Gastrocnemius medialis (tissue), 4 donors: ENCODE data around the gene SPC25. TPM values are rescaled to one million over a fixed set of nuclear protein-coding genes. Genes with fewer than 3 reads are reported as not detected.

Experiments
- ATAC-seq, 2 donors: fragments of 150-250 bp; one replicate each; pipeline ENCODE4 v1.9.1; 2016
- DNase-seq, 2 donors: peaks; one replicate each; pipeline ENCODE4 v3.0.0-alpha.2; 2019
- H3K27ac ChIP-seq, 4 donors: fragments of 200-600 bp; sonication (generic); 1 replicate in 1 of 4; 2 replicates in 3 of 4; pipeline ENCODE4 v1.5.1; 2016 to 2018; ENCODE audit warnings: mild to moderate bottlenecking in 2 of 4, moderate library complexity in 1 of 4
- H3K27me3 ChIP-seq, 3 donors: fragments of 200-600 bp; sonication (generic) in 2 of 3; 1 replicate in 1 of 3; 2 replicates in 2 of 3; pipeline versions ENCODE4 v1.5.1 to v1.6.0; 2016 to 2019; ENCODE audit warnings: mild to moderate bottlenecking in 1 of 3, moderate library complexity in 1 of 3
- H3K36me3 ChIP-seq, 2 donors: fragments of 200-600 bp; sonication (generic) in 1 of 2; one replicate each; pipeline ENCODE4 v1.5.1; 2017 to 2018
- H3K4me1 ChIP-seq, 2 donors: fragments of 200-600 bp; sonication (generic) in 1 of 2; one replicate each; pipeline ENCODE4 v1.5.1; 2016 to 2017; ENCODE audit warnings: mild to moderate bottlenecking in 2 of 2
- H3K4me3 ChIP-seq, 4 donors: fragments of 200-600 bp; sonication (generic) in 3 of 4; 1 replicate in 1 of 4; 2 replicates in 3 of 4; pipeline ENCODE4 v1.5.1; 2016 to 2019; ENCODE audit warnings: mild to moderate bottlenecking in 2 of 4
- H3K9me3 ChIP-seq, 3 donors: fragments of 200-600 bp; sonication (generic) in 2 of 3; 1 replicate in 1 of 3; 2 replicates in 2 of 3; pipeline ENCODE4 v1.5.1; 2016 to 2019
- CTCF ChIP-seq, 5 experiments: fragments of 450-650 bp in 3 of 5; fragments of 200-600 bp in 2 of 5; sonication (generic) in 2 of 5; IDR thresholded peaks in 4 of 5; conservative IDR thresholded peaks in 1 of 5; 1 replicate in 4 of 5; 2 replicates in 1 of 5; pipeline ENCODE4 v1.5.1; 2016 to 2019; ENCODE audit warnings: antibody characterized with exemption in 5 of 5, mild to moderate bottlenecking in 3 of 5, moderate library complexity in 3 of 5
- POLR2A ChIP-seq, 2 donors: fragments of 450-650 bp; IDR thresholded peaks; one replicate each; pipeline ENCODE4 v1.6.1; 2017; ENCODE audit warnings: antibody characterized with exemption in 2 of 2, mild to moderate bottlenecking in 2 of 2, moderate library complexity in 2 of 2
- in situ Hi-C, 4 donors: fragments of 200-750 bp; cut with MboI; loops; one replicate each; pipeline versions ENCODE4 v1.15.0 to v1.8.0; 2017; ENCODE audit warnings: low sequenced_read_pairs in 4 of 4
- intact Hi-C: fragments of 100-400 bp; cut with DNase I; formaldehyde crosslinking; loops from one replicate; pipeline ENCODE4 v1.15.1; 2023; ENCODE audit warnings: low total_unique reads
- total RNA-seq, 4 donors: library from RNA; depleted of rRNA; stranded (reverse); fragments of >200 nt; gene quantifications; one replicate each; pipeline versions ENCODE4 v1.1.0 to v1.2.3, GENCODE V29; 2016

SPC25 gene
- total RNA-seq, 4 donors from 2014 or later = not detected

- TF ChIP-seq CTCF (IDR thresholded peaks at IDR 0.05 in 4 of 5, conservative IDR thresholded peaks at IDR 0.05 in 1 of 5) = no peak
- no peak for TF ChIP-seq POLR2A (IDR thresholded peaks at IDR 0.05)
- intact Hi-C loops = no loop called here
- Histone ChIP-seq H3K27me3 (no peaks in the 10 kb centered on the region), H3K27ac (no peak overlapping the region), H3K36me3 (no peaks in the 10 kb centered on the region), H3K4me1 (peaks cover 0 to 10% of the 10 kb centered on the region in 2 donors), H3K9me3 (no peaks in the 10 kb centered on the region), H3K4me3 (no peak overlapping the region)
- DNase-seq (no peak), ATAC-seq (no peak)
- in situ Hi-C loops = no loop called here
Observed at GRCh38 chr2:168854651-168855050, 35.6 kb downstream of the SPC25 start.

- Histone ChIP-seq H3K27me3 (no peaks in the 10 kb centered on the region), H3K9me3 (no peaks in the 10 kb centered on the region), H3K4me3 (no peak overlapping the region), H3K36me3 (no peaks in the 10 kb centered on the region), H3K4me1 (peaks cover 3 to 14% of the 10 kb centered on the region in 2 donors), H3K27ac (no peak overlapping the region)
- TF ChIP-seq POLR2A (IDR thresholded peaks at IDR 0.05) = no peak
- ATAC-seq (no peak), DNase-seq (no peak)
- in situ Hi-C loops (no loop called here), intact Hi-C loops (no loop called here)
Observed at GRCh38 chr2:168853471-168853870, 36.8 kb downstream of the SPC25 start.

- Histone ChIP-seq H3K27me3 (no peaks in the 10 kb centered on the region), H3K9me3 (no peaks in the 10 kb centered on the region), H3K36me3 (no peaks in the 10 kb centered on the region), H3K4me3 (no peak overlapping the region), H3K27ac (no peak overlapping the region), H3K4me1 (peaks cover 10 to 22% of the 10 kb centered on the region in 2 donors)
- TF ChIP-seq POLR2A (IDR thresholded peaks at IDR 0.05) (no peak), CTCF (IDR thresholded peaks at IDR 0.05 in 4 of 5, conservative IDR thresholded peaks at IDR 0.05 in 1 of 5) (no peak)
- DNase-seq = no peak
- no peak for ATAC-seq
- intact Hi-C loops (no loop called here), in situ Hi-C loops (no loop called here)
Observed at GRCh38 chr2:168852481-168852880, 37.7 kb downstream of the SPC25 start.

GRCh38 chr2:168851674-168852320 is 38.4 kb downstream of the SPC25 start:
- intact Hi-C loops = no loop called here
- no peaks in the 10 kb centered on the region for H3K27me3 ChIP-seq
- ATAC-seq (peak in 1 of 2 donors; percentile 36), DNase-seq (peak in 1 of 2 donors; percentile 45)
- H3K4me3 ChIP-seq = no peak overlapping the region
- H3K27ac ChIP-seq = no peak overlapping the region
- H3K9me3 ChIP-seq = no peaks in the 10 kb centered on the region
- H3K36me3 ChIP-seq = no peaks in the 10 kb centered on the region
- in situ Hi-C loops = no loop called here
- H3K4me1 ChIP-seq = peaks cover 10 to 22% of the 10 kb centered on the region in 2 donors
- no peak for TF ChIP-seq CTCF (IDR thresholded peaks at IDR 0.05 in 4 of 5, conservative IDR thresholded peaks at IDR 0.05 in 1 of 5)
- no peak for TF ChIP-seq POLR2A (IDR thresholded peaks at IDR 0.05)

- Histone ChIP-seq H3K36me3 (no peaks in the 10 kb centered on the region), H3K4me1 (peaks cover 10 to 16% of the 10 kb centered on the region in 2 donors), H3K9me3 (no peaks in the 10 kb centered on the region), H3K4me3 (no peak overlapping the region), H3K27me3 (no peaks in the 10 kb centered on the region), H3K27ac (no peak overlapping the region)
- in situ Hi-C loops = no loop called here
- intact Hi-C loops = no loop called here
- ATAC-seq (no peak), DNase-seq (no peak)
- TF ChIP-seq CTCF (IDR thresholded peaks at IDR 0.05 in 4 of 5, conservative IDR thresholded peaks at IDR 0.05 in 1 of 5) (no peak), POLR2A (IDR thresholded peaks at IDR 0.05) (no peak)
Observed at GRCh38 chr2:168850846-168851245, 39.4 kb downstream of the SPC25 start.
